A549 (cell line): ENCODE measurements around the gene ACSBG1. TPM values are rescaled to one million over a fixed set of nuclear protein-coding genes. Genes with fewer than 3 reads are reported as not detected.

Experiments used
- ATAC-seq, 2 experiments: fragments of 200-7000 bp in 1 of 2; fragments of >200 bp in 1 of 2; cut with Nextera tagmentation in 1 of 2; cut with Tn5 transposase in 1 of 2; 3 replicates each; pipeline versions ENCODE4 v1.8.0 to v1.9.1; 2018 to 2020; ENCODE audit warnings: mild to moderate bottlenecking in 1 of 2, moderate library complexity in 1 of 2
- CTCF ChIA-PET: fragments of 300-600 bp; sonication (Branson Sonifier 250); formaldehyde crosslinking; extraction: SDS; loops from one replicate; lab custom pipeline; 2021; ENCODE audit warnings: antibody characterized with exemption, inconsistent platforms; lab: Yijun Ruan, JAX
- POLR2A ChIA-PET: fragments of 350-600 bp; formaldehyde crosslinking; extraction: SDS; loops from one replicate; lab custom pipeline; 2021; ENCODE audit warnings: antibody characterized with exemption, inconsistent platforms; lab: Yijun Ruan, JAX
- DNase-seq, 2 experiments: peaks; one replicate each; pipeline versions ENCODE4 v3.0.0 to v3.0.0-alpha.2; 2011 to 2016; ENCODE audit warnings: low read depth in 1 of 2, low spot score in 1 of 2
- FAIRE-seq: peaks from 2 replicates; lab custom pipeline; 2011; peaks lifted over from hg19 to GRCh38; lab: Jason Lieb, UNC
- H3K27ac ChIP-seq, 2 experiments: fragments of >200 bp; sonication (Bioruptor Twin); formaldehyde crosslinking; 3 replicates each; pipeline ENCODE4 v1.5.1; 2016 to 2017
- H3K4me1 ChIP-seq: fragments of >200 bp; sonication (Bioruptor Twin); formaldehyde crosslinking; 3 replicates; pipeline ENCODE4 v1.6.1; 2016
- H3K4me2 ChIP-seq: fragments of >200 bp; sonication (Bioruptor Twin); formaldehyde crosslinking; 3 replicates; pipeline ENCODE4 v1.6.1; 2016
- H3K4me3 ChIP-seq: fragments of >200 bp; sonication (Bioruptor Twin); formaldehyde crosslinking; 3 replicates; pipeline ENCODE4 v1.5.1; 2016
- H3K9me3 ChIP-seq: fragments of >200 bp; sonication (Bioruptor Twin); formaldehyde crosslinking; 3 replicates; pipeline ENCODE4 v1.6.1; 2016
- BCL3 ChIP-seq: fragments of >200 bp; sonication (Bioruptor Twin); formaldehyde crosslinking; IDR thresholded peaks from 3 replicates; pipeline ENCODE4 v1.6.1; 2016
- CBX8 ChIP-seq: fragments of 200-600 bp; sonication (generic); IDR thresholded peaks from 2 replicates; pipeline ENCODE4 v1.6.1; 2016
- CHD4 ChIP-seq: fragments of 200-600 bp; sonication (generic); IDR thresholded peaks from 2 replicates; pipeline ENCODE4 v1.6.1; 2016; ENCODE audit warnings: antibody characterized with exemption, mild to moderate bottlenecking, borderline replicate concordance
- E2F6 ChIP-seq: IDR thresholded peaks from 2 replicates; pipeline ENCODE4 v1.6.1; 2012; ENCODE audit warnings: low read depth, borderline replicate concordance
- EHMT2 ChIP-seq: fragments of 200-600 bp; sonication (generic); IDR thresholded peaks from 2 replicates; pipeline ENCODE4 v1.6.1; 2016; ENCODE audit warnings: antibody characterized with exemption, low read depth, mild to moderate bottlenecking, moderate library complexity
- FOXS1 ChIP-seq: fragments of 250-450 bp; sonication (Bioruptor Pico); IDR thresholded peaks from 2 replicates; pipeline ENCODE4 v1.5.0; 2020; ENCODE audit warnings: mild to moderate bottlenecking, moderate library complexity
- HMGXB4 ChIP-seq: fragments of 250-450 bp; sonication (Bioruptor Pico); IDR thresholded peaks from 2 replicates; pipeline ENCODE4 v1.5.0; 2021; ENCODE audit warnings: mild to moderate bottlenecking, moderate library complexity, borderline replicate concordance
- HOXB13 ChIP-seq: fragments of 250-450 bp; sonication (Bioruptor Pico); IDR thresholded peaks from 2 replicates; pipeline ENCODE4 v1.5.0; 2020; ENCODE audit warnings: low read depth, mild to moderate bottlenecking, moderate library complexity
- HOXB5 ChIP-seq: fragments of 250-450 bp; sonication (Bioruptor Pico); IDR thresholded peaks from 2 replicates; pipeline ENCODE4 v1.5.0; 2020; ENCODE audit warnings: mild to moderate bottlenecking, moderate library complexity
- JUNB ChIP-seq: fragments of >200 bp; sonication (Bioruptor Twin); formaldehyde crosslinking; IDR thresholded peaks from 2 replicates; pipeline ENCODE4 v1.6.1; 2016
- MAFK ChIP-seq: fragments of 450-650 bp; IDR thresholded peaks from 2 replicates; pipeline ENCODE4 v1.6.1; 2014; ENCODE audit not compliant: partially characterized antibody
- MAZ ChIP-seq: fragments of 150-350 bp; IDR thresholded peaks from 2 replicates; pipeline ENCODE4 v1.6.1; 2014; ENCODE audit warnings: antibody characterized with exemption, low read depth, low read length, borderline replicate concordance
- NPAS2 ChIP-seq: fragments of 250-450 bp; sonication (Bioruptor Pico); IDR thresholded peaks from 2 replicates; pipeline ENCODE4 v1.8.0; 2022; ENCODE audit warnings: mild to moderate bottlenecking, moderate library complexity, borderline replicate concordance
- NR3C1 ChIP-seq: fragments of >200 bp; sonication (Bioruptor Twin); formaldehyde crosslinking; IDR thresholded peaks from 3 replicates; pipeline ENCODE4 v1.6.1; 2017
- RARB ChIP-seq: fragments of 250-450 bp; sonication (Bioruptor Pico); IDR thresholded peaks from 2 replicates; pipeline ENCODE4 v1.8.0; 2021; ENCODE audit warnings: mild to moderate bottlenecking, moderate library complexity
- RFX5 ChIP-seq: fragments of 450-650 bp; IDR thresholded peaks from 2 replicates; pipeline ENCODE4 v1.7.1; 2014; ENCODE audit warnings: antibody characterized with exemption, mild to moderate bottlenecking, moderate library complexity
- RNF2 ChIP-seq: fragments of 200-600 bp; sonication (generic); IDR thresholded peaks from 2 replicates; pipeline ENCODE4 v1.6.1; 2016; ENCODE audit warnings: low read depth, mild to moderate bottlenecking, antibody characterized with exemption, moderate library complexity, borderline replicate concordance
- SMC3 ChIP-seq: fragments of >200 bp; sonication (Bioruptor Twin); formaldehyde crosslinking; IDR thresholded peaks from 3 replicates; pipeline ENCODE4 v1.6.1; 2018; ENCODE audit warnings: inconsistent platforms
- TP53 ChIP-seq: fragments of 250-450 bp; sonication (Bioruptor Pico); IDR thresholded peaks from 2 replicates; pipeline ENCODE4 v1.5.0; 2021; ENCODE audit warnings: mild to moderate bottlenecking, moderate library complexity
- WGBS: methylation state at CpG from one replicate; pipeline ENCODE4 v1.1.6; 2017; ENCODE audit errors: missing lambda C conversion rate; 5-methylcytosine and 5-hydroxymethylcytosine counted together
- polyA plus RNA-seq, 4 experiments: library from polyadenylated mRNA; depleted of rRNA in 3 of 4; stranded (reverse); fragments of >200 nt; fragmentation: RNase III in 1 of 4; extraction: RNeasy Plus Mini Kit Qiagen cat#74134 plus additional on column Dnase treatment in 1 of 4; gene quantifications; 2 replicates in 3 of 4; 3 replicates in 1 of 4; pipeline ENCODE4 v1.2.3, GENCODE V29; 2011 to 2017
- TF ChIP-seq, protein P1 (sequence below): IDR thresholded peaks from 2 replicates; pipeline ENCODE4 v1.6.1; 2012

Gene ACSBG1
- polyA plus RNA-seq, 2 of the 4 experiments (the other 2 are of a cell fraction), result 0.15 to 0.21 TPM

DNA sequence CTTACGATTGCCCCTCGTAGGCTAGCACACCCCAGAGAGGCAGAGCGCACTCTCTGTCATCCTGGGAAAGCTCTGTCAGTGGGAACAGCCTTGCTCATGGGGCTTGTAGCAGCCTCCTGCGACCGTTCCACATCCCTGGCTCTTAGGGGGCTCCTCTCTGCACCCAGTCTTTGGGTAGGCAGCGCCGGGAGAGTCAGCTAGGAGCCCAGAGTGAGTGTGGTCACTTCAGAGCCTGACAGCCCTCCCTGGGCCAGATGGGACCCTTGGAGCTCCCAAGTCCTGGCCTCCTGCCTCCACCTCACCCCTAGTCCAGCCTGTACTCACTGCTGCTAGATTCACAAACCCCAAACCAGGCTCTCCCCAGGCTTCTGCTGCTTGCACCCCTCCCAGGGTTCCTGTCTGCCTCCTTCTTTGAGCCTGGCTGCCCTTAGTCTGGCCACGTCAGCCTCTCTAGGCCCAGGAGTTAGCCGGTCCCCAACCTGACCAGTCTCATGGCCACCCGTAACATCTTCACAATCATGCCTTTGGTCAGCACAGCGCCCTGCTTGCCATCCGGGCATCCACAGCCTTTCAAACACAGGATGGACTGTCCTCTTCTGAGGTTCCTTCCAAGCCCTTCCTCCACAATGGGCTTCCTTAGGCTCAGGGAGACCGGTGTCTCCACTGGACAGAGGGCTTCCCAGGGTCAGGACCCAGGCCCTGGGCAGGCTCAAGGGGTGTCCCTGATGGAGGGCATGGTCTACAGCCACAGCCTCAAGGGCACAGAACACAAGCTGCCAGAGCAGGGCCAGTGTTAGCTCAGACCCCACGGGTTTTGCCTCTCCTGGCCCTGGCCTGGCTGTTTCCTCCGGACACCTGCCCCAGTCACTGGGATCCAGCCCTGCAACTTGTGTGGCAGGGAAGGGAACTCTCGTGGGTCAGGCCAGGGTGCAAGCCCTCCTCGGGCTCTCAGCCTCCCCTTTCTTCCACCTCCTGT is 4.6 kb downstream of the ACSBG1 start:
- WGBS, result 72% methylated on average over 16 of the region's 17 CpGs
- no peak for FAIRE-seq
- Histone ChIP-seq H3K9me3 (peaks cover 4% of the 10 kb centered on the region; the same call in 1 of the 3 replicates), H3K4me3 (no peak overlapping the region), H3K4me1 (no peaks in the 10 kb centered on the region), H3K4me2 (no peak overlapping the region), H3K27ac (no peak overlapping the region)
- ChIA-PET POLR2A (no interaction called here), CTCF (interaction anchor here (0.6 to 9.7 kb wide), 5 partner anchors 10 to 270 kb away, joined by 3 to 93 read pairs (median 6); no protein-coding TSS in a partner anchor)
- peak; percentile 31 to 42; a peak in 4 of 6 replicates for ATAC-seq
- no peak for TF ChIP-seq RARB
- no peak for TF ChIP-seq EHMT2
- TF ChIP-seq NR3C1, result no peak
- TF ChIP-seq, protein P1, sequence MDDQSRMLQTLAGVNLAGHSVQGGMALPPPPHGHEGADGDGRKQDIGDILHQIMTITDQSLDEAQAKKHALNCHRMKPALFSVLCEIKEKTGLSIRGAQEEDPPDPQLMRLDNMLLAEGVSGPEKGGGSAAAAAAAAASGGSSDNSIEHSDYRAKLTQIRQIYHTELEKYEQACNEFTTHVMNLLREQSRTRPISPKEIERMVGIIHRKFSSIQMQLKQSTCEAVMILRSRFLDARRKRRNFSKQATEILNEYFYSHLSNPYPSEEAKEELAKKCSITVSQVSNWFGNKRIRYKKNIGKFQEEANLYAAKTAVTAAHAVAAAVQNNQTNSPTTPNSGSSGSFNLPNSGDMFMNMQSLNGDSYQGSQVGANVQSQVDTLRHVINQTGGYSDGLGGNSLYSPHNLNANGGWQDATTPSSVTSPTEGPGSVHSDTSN, result no peak
- no peak for DNase-seq

- Histone ChIP-seq H3K4me2 (no peak overlapping the region), H3K27ac (no peak overlapping the region), H3K9me3 (peaks cover 4% of the 10 kb centered on the region; the same call in 1 of the 3 replicates), H3K4me1 (no peaks in the 10 kb centered on the region), H3K4me3 (no peak overlapping the region)
- WGBS, result 75% methylated on average over 8 of the region's 8 CpGs
- no peak; a peak in 1 of 6 replicates for ATAC-seq
- ChIA-PET POLR2A (no interaction called here), CTCF (interaction anchor here (1.0 to 9.7 kb wide), 12 partner anchors 8 to 358 kb away, joined by 3 to 93 read pairs (median 4); no protein-coding TSS in a partner anchor)
- FAIRE-seq, result no peak
- no peak for DNase-seq
- TF ChIP-seq TP53 (CRISPR knock-in tag), result no peak
- TF ChIP-seq FOXS1, result no peak
- no peak for TF ChIP-seq RNF2
- TF ChIP-seq HOXB13 (CRISPR knock-in tag), result no peak
- no peak for TF ChIP-seq SMC3
- no peak for TF ChIP-seq JUNB
- TF ChIP-seq E2F6, result no peak
- TF ChIP-seq MAZ, result no peak
- TF ChIP-seq HMGXB4 (CRISPR knock-in tag), result no peak
- no peak for TF ChIP-seq CHD4
- TF ChIP-seq BCL3, result no peak
- no peak for TF ChIP-seq RFX5
- TF ChIP-seq NPAS2 (CRISPR knock-in tag), result no peak
- TF ChIP-seq HOXB5 (CRISPR knock-in tag), result no peak
- no peak for TF ChIP-seq CBX8
- no peak for TF ChIP-seq MAFK
These were observed 5.9 kb downstream of the ACSBG1 start for GRCh38 chr15:78228356-78228996.
